ENCODE measurements around the gene PDCD2L.

GRCh38 chr19:34360354-34360909 is 43.8 kb upstream of the PDCD2L start:
- TF ChIP-seq CTCF (IDR thresholded peaks at IDR 0.05; ENCODE audit: control extremely low read depth in 1 of 3, insufficient read depth in 1 of 3, low read depth in 1 of 3, low read length in 3 of 3) (no peak), YY1 (IDR thresholded peaks at IDR 0.05; ENCODE audit: low read depth, low read length) (no peak), CREB1 (IDR thresholded peaks at IDR 0.05) (no peak), EZH2 (IDR thresholded peaks at IDR 0.05; ENCODE audit: low read depth, low read length, severe bottlenecking) (no peak), EGR1 (IDR thresholded peaks at IDR 0.05; ENCODE audit: borderline replicate concordance, low read depth, low read length) (no peak)
